Sigmoid colon (tissue), 7 donors: ENCODE data around the gene LARGE2. TPM values are rescaled to one million over a fixed set of nuclear protein-coding genes. Genes with fewer than 3 reads are reported as not detected.

Source experiments
- DNase-seq: peaks from one replicate; pipeline ENCODE4 v3.0.0-alpha.2; 2019
- H3K27ac ChIP-seq, 4 donors: fragments of 200-600 bp; sonication (generic); one replicate each; pipeline ENCODE4 v1.5.1; 2016 to 2019; ENCODE audit warnings: mild to moderate bottlenecking in 1 of 4
- H3K27me3 ChIP-seq, 3 donors: fragments of 200-600 bp; sonication (generic); one replicate each; pipeline ENCODE4 v1.5.1; 2019; ENCODE audit warnings: mild to moderate bottlenecking in 1 of 3
- H3K36me3 ChIP-seq, 4 donors: fragments of 200-600 bp; sonication (generic); one replicate each; pipeline ENCODE4 v1.5.1; 2016 to 2019
- H3K4me1 ChIP-seq, 4 donors: fragments of 200-600 bp; sonication (generic); one replicate each; pipeline ENCODE4 v1.5.1; 2017 to 2019
- H3K4me3 ChIP-seq, 4 donors: fragments of 200-600 bp; sonication (generic); one replicate each; pipeline ENCODE4 v1.5.1; 2017 to 2019; ENCODE audit warnings: mild to moderate bottlenecking in 2 of 4, moderate library complexity in 1 of 4
- H3K9me3 ChIP-seq, 4 donors: fragments of 200-600 bp in 3 of 4; sonication (generic) in 3 of 4; one replicate each; pipeline versions ENCODE4 v1.5.1 to v1.6.1; 2013 to 2019
- EP300 ChIP-seq, 4 donors: sonication (generic); formaldehyde crosslinking; IDR thresholded peaks; one replicate each; pipeline ENCODE4 v1.6.1; 2017; ENCODE audit warnings: antibody characterized with exemption in 4 of 4
- POLR2A ChIP-seq, 2 donors: fragments of 450-650 bp; IDR thresholded peaks; one replicate each; pipeline ENCODE4 v1.6.1; 2016; ENCODE audit warnings: antibody characterized with exemption in 2 of 2, mild to moderate bottlenecking in 2 of 2, moderate library complexity in 2 of 2
- POLR2AphosphoS5 ChIP-seq, 4 donors: sonication (generic); formaldehyde crosslinking; IDR thresholded peaks; one replicate each; pipeline ENCODE4 v1.6.1; 2017; ENCODE audit warnings: antibody characterized with exemption in 4 of 4
- WGBS, 2 donors: extraction: QIAGEN DNeasy Blood & Tissue Kit; methylation state at CpG; one replicate each; pipeline ENCODE4 v1.1.7; 2013; 5-methylcytosine and 5-hydroxymethylcytosine counted together
- intact Hi-C: fragments of 100-400 bp; cut with DNase I; formaldehyde crosslinking; loops from one replicate; pipeline ENCODE4 v1.15.1; 2023
- polyA plus RNA-seq, 3 donors: library from polyadenylated mRNA; stranded (reverse); fragments of 200-250 nt; gene quantifications; one replicate each; pipeline ENCODE4 v1.2.3, GENCODE V29; 2013
- total RNA-seq, 4 donors: library from RNA; depleted of rRNA; stranded (reverse); fragments of >200 nt; gene quantifications; one replicate each; pipeline ENCODE4 v1.1.0, GENCODE V29; 2016
- TF ChIP-seq, protein P1 (sequence below), 4 experiments: fragments of 450-650 bp in 3 of 4; fragments of 200-600 bp in 1 of 4; IDR thresholded peaks; one replicate each; pipeline ENCODE4 v1.5.1; 2016 to 2019; ENCODE audit warnings: antibody characterized with exemption in 4 of 4, mild to moderate bottlenecking in 3 of 4, moderate library complexity in 2 of 4
- donor health status: healthy with polysubstance abuse.
- donor health status: Bipolar disorder and iron deficiency.
- donor health status: healthy.

LARGE2 gene
- total and polyA plus RNA-seq, 7 donors: 0.46 to 13.6 TPM; not detected in 5

DNA sequence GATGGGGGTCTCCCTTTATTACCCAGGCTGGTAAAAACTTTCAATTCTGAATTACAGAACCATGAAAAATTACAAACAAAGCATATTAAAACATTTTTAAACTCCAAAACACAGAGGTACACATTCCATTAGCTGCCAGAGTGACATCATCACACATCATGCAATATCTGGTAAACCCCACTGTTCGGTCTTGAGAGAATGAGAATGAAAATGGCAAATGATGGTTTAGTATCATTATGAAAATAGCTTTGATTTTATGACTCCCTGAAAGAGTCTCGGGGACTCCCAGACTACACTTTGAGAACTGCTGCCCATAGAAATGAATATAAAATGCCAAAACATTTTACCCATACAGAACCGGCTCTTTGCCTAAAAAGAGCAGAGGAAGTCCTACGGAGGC, 18.8 kb downstream of the LARGE2 start:
- DNase-seq: no peak
- intact Hi-C loops: no loop called here
- no peak overlapping the region for H3K4me3 ChIP-seq
- peaks cover 20 to 67% (median 24%) of the 10 kb centered on the region in 4 donors for H3K36me3 ChIP-seq
- no peak for TF ChIP-seq EP300 (IDR thresholded peaks at IDR 0.05)
- TF ChIP-seq, protein P1, sequence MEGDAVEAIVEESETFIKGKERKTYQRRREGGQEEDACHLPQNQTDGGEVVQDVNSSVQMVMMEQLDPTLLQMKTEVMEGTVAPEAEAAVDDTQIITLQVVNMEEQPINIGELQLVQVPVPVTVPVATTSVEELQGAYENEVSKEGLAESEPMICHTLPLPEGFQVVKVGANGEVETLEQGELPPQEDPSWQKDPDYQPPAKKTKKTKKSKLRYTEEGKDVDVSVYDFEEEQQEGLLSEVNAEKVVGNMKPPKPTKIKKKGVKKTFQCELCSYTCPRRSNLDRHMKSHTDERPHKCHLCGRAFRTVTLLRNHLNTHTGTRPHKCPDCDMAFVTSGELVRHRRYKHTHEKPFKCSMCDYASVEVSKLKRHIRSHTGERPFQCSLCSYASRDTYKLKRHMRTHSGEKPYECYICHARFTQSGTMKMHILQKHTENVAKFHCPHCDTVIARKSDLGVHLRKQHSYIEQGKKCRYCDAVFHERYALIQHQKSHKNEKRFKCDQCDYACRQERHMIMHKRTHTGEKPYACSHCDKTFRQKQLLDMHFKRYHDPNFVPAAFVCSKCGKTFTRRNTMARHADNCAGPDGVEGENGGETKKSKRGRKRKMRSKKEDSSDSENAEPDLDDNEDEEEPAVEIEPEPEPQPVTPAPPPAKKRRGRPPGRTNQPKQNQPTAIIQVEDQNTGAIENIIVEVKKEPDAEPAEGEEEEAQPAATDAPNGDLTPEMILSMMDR (IDR thresholded peaks at IDR 0.05): no peak
- TF ChIP-seq POLR2AphosphoS5 (IDR thresholded peaks at IDR 0.05): no peak
- TF ChIP-seq POLR2A (IDR thresholded peaks at IDR 0.05): no peak
- no peaks in the 10 kb centered on the region for H3K9me3 ChIP-seq
- H3K27me3 ChIP-seq: no peaks in the 10 kb centered on the region
- no peaks in the 10 kb centered on the region for H3K4me1 ChIP-seq
- H3K27ac ChIP-seq: no peak overlapping the region
- WGBS, 2 donors: 91 to 97% methylated on average over 4 of the region's 4 CpGs

DNA sequence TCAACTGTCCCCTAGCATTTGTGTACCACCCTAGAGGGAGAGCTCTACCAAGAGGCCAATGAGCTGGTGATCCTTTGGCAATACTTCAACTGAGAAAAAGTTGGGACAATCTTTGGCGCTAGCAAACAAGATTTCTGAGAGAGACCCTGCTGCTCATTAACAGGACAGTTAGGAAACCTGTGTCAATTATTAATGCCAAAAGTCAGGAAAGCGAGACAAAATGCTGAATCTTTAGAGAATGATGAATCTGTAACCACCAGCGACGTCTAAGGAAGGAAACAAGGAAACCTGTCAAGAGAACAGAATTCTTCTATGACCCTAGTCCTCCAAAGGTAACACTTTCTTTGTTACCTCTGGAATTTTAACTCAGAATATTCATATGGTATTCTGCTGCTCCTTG, 19.9 kb downstream of the LARGE2 start:
- Histone ChIP-seq H3K27ac (no peak overlapping the region), H3K27me3 (no peaks in the 10 kb centered on the region), H3K9me3 (no peaks in the 10 kb centered on the region), H3K4me3 (no peak overlapping the region), H3K4me1 (no peaks in the 10 kb centered on the region), H3K36me3 (peaks cover 16 to 66% (median 21%) of the 10 kb centered on the region in 4 donors)
- DNase-seq: no peak
- 95 to 97% methylated on average over 4 of the region's 4 CpGs for WGBS, 2 donors
- TF ChIP-seq, protein P1 (IDR thresholded peaks at IDR 0.05): no peak
- TF ChIP-seq POLR2A (IDR thresholded peaks at IDR 0.05) (no peak), POLR2AphosphoS5 (IDR thresholded peaks at IDR 0.05) (no peak), EP300 (IDR thresholded peaks at IDR 0.05) (no peak)
- intact Hi-C loops: no loop called here

DNA sequence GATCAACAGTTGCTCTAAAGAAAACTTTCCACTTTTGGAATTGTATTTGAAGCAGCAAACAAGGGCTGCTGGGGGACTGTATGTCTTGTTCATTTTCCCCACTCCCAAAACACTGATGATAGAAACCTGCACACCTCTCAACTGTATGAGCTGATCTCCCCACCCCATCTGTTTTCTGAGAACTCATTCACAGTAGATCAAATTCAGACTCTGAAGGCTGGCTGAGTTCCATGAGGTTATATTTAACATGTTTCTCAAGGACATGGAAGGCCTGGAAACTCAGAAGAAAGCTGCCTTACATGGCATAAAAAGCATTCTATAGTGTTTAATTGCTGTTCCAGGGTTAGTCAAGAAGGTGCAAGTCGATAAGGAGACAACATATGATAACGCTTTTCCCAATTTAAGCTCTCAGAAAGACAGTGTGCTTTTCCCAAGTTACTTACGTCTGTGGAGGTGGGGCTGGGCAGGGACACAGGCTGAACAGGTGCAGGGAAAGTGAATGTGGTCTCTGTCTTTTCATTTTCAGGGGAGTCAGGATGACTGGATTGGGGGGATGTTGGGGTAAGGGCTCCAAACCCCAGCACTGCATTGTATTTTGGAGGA, 23.0 kb downstream of the LARGE2 start:
- H3K4me3 ChIP-seq: no peak overlapping the region
- peaks cover 0 to 5% (median 0%) of the 10 kb centered on the region in 4 donors for H3K4me1 ChIP-seq
- no peak for TF ChIP-seq POLR2A (IDR thresholded peaks at IDR 0.05)
- no peak for TF ChIP-seq EP300 (IDR thresholded peaks at IDR 0.05)
- no peak for TF ChIP-seq POLR2AphosphoS5 (IDR thresholded peaks at IDR 0.05)
- TF ChIP-seq, protein P1 (IDR thresholded peaks at IDR 0.05): no peak
- intact Hi-C loops: no loop called here
- H3K36me3 ChIP-seq: peaks cover 30 to 85% (median 39%) of the 10 kb centered on the region in 4 donors
- DNase-seq: no peak
- H3K9me3 ChIP-seq: no peaks in the 10 kb centered on the region
- no peaks in the 10 kb centered on the region for H3K27me3 ChIP-seq
- WGBS, 2 donors: 91% methylated on average over 3 of the region's 3 CpGs
- no peak overlapping the region for H3K27ac ChIP-seq

DNA sequence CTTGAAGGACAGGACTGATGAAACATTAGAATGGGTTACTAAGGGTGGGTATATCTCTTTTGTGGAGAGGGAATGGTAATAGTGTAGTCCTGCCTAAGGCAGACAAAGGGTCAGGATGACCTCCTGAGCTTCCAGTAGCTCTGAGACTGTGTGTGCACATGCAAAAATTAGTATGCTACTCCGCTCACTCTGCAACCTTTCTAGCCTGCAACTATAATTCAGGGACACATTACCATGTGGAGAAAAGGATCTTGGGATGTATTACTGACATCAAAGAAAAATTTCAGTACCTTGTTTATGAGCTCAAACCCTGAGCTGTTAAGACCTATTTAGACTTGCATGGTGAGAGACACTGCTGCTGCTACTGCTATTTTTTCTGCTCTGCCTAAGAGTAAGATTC, 25.4 kb downstream of the LARGE2 start:
- 98% methylated on average over 1 of the region's 1 CpG for WGBS, 2 donors
- no peak for DNase-seq
- no peaks in the 10 kb centered on the region for H3K9me3 ChIP-seq
- no peaks in the 10 kb centered on the region for H3K27me3 ChIP-seq
- H3K4me3 ChIP-seq: no peak overlapping the region
- TF ChIP-seq EP300 (IDR thresholded peaks at IDR 0.05): no peak
- TF ChIP-seq, protein P1 (IDR thresholded peaks at IDR 0.05): no peak
- no peak for TF ChIP-seq POLR2A (IDR thresholded peaks at IDR 0.05)
- no peak for TF ChIP-seq POLR2AphosphoS5 (IDR thresholded peaks at IDR 0.05)
- H3K36me3 ChIP-seq: peaks cover 34 to 93% (median 45%) of the 10 kb centered on the region in 4 donors
- no peak overlapping the region for H3K27ac ChIP-seq
- intact Hi-C loops: no loop called here
- H3K4me1 ChIP-seq: peaks cover 0 to 5% (median 0%) of the 10 kb centered on the region in 4 donors

DNA sequence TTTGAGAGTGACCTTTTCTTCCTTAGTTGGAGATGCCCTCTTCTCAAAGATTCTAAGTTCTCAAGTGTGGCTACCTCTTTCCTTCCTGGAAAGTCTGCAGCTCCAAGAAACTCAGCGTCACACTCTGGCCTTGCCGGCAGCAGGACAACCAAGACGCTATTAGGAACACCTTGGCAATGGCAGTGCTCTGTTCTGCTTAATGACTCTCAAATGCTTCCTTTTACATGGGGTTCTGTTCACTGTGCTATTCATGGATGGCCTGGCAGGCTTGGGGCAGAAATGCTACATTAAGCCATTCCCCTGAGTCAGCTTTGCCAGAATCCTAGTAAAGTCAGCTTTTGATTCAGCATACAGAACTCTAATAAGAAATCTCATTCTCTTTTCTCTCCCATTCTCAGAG, 25.9 kb downstream of the LARGE2 start:
- 96 to 98% methylated on average over 3 of the region's 3 CpGs for WGBS, 2 donors
- DNase-seq: no peak
- H3K27ac ChIP-seq: no peak overlapping the region
- no peak overlapping the region for H3K4me3 ChIP-seq
- no peaks in the 10 kb centered on the region for H3K27me3 ChIP-seq
- intact Hi-C loops: no loop called here
- H3K4me1 ChIP-seq: peaks cover 0 to 5% (median 0%) of the 10 kb centered on the region in 4 donors
- H3K9me3 ChIP-seq: no peaks in the 10 kb centered on the region
- TF ChIP-seq EP300 (IDR thresholded peaks at IDR 0.05): no peak
- TF ChIP-seq, protein P1 (IDR thresholded peaks at IDR 0.05): no peak
- TF ChIP-seq POLR2AphosphoS5 (IDR thresholded peaks at IDR 0.05): no peak
- peaks cover 39 to 95% (median 50%) of the 10 kb centered on the region in 4 donors for H3K36me3 ChIP-seq
